Measurements from ENCODE around the gene ABCA4. TPM values are rescaled to one million over a fixed set of nuclear protein-coding genes. Genes with fewer than 3 reads are reported as not detected.

The ABCA4 gene
- total RNA-seq, 1 donor from 2014 or later, result 1.4 TPM

DNA sequence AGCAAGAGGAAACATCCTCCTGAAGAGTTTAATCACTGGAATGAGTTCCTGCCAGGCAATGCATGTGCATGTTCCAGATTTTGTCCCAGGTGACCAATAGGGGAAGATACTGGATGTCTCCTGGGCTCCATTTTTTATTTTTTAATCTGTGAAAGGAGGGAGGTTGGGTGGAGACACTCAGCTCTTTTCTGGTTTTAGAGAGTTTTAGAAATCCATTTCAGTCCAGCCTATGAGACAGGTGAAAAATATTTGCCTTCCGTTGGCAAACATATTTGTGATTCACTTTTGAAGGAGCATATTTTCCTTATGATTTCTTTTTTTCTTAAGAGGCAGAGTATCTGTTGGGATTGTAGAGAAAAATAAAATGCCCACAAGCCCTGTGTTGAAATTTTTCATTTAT is 70.7 kb downstream of the ABCA4 start:
- Histone ChIP-seq H3K27ac (peak overlapping the region; percentile 78), H3K4me1 (peaks cover 31% of the 10 kb centered on the region), H3K9me3 (no peaks in the 10 kb centered on the region), H3K4me3 (no peak overlapping the region), H3K36me3 (no peaks in the 10 kb centered on the region), H3K27me3 (no peaks in the 10 kb centered on the region)
- DNase-seq (no peak), ATAC-seq (no peak)
- TF ChIP-seq, protein P1, sequence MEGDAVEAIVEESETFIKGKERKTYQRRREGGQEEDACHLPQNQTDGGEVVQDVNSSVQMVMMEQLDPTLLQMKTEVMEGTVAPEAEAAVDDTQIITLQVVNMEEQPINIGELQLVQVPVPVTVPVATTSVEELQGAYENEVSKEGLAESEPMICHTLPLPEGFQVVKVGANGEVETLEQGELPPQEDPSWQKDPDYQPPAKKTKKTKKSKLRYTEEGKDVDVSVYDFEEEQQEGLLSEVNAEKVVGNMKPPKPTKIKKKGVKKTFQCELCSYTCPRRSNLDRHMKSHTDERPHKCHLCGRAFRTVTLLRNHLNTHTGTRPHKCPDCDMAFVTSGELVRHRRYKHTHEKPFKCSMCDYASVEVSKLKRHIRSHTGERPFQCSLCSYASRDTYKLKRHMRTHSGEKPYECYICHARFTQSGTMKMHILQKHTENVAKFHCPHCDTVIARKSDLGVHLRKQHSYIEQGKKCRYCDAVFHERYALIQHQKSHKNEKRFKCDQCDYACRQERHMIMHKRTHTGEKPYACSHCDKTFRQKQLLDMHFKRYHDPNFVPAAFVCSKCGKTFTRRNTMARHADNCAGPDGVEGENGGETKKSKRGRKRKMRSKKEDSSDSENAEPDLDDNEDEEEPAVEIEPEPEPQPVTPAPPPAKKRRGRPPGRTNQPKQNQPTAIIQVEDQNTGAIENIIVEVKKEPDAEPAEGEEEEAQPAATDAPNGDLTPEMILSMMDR (IDR thresholded peaks at IDR 0.05), result no peak
- intact Hi-C loops (cut with DNase I), result loop anchor here (10.0 kb wide), 1 partner anchor 285 kb away; no protein-coding TSS in a partner anchor

DNA sequence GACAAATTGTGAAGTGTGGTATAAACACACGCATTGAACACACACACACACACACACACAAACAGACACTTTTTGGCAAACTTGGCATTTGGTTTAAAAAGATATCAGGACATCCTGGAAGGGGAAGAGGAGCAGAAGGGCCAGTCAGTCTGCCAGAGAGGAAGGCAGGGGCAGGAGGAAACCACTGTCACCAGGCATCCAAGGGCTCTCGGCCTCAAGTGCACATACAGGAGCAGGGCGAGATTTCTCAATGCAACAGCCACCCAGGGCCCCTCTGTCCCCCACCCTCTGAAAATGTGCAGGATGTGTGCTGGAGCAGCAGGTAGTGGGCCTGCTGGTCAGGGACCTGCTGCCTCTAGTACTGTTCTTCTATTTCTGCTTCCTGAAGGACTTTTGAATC is 71.2 kb downstream of the ABCA4 start:
- Histone ChIP-seq H3K27ac (peak overlapping the region; percentile 78), H3K4me1 (peaks cover 36% of the 10 kb centered on the region), H3K9me3 (no peaks in the 10 kb centered on the region), H3K27me3 (no peaks in the 10 kb centered on the region), H3K4me3 (no peak overlapping the region), H3K36me3 (no peaks in the 10 kb centered on the region)
- no peak for DNase-seq
- intact Hi-C loops (cut with DNase I), result loop anchor here (10.0 kb wide), 1 partner anchor 285 kb away; no protein-coding TSS in a partner anchor
- TF ChIP-seq, protein P1 (IDR thresholded peaks at IDR 0.05), result no peak
- peak; percentile 5 for ATAC-seq

DNA sequence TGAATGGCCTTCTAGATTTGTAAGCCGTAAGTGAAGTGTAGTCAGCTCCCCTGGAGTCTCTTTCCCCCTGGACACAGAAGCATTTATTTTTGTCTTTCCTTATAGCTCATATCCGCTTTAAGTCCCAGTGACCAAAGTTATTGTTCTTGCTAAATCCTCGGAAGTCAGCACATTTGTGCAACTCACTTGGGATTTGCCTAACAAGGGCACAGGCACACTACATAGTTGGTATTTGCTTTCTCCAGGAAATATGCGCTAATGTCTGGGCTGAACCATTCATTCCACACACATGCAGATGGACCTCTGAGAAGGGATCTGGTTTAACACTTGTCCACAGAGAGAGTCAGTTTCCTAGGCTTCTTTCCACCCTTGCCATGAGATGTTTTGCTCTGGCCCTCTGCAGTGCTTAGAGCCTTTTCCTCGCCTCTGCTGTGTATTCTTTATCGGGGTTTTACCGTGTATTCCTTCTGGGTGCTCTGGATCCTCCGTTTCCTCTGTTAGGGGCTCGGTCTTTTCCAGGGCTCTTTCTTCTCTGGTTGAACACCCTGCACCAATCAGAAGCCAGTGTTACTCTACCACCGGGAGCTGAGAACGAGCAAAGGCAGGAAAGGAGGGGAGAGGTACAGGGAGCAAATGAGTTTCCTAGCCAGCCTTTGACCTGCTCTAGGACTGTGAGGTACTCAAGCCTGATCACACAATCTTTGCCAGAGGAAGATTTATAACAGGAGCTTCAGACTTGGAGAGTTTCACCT is 72.4 kb downstream of the ABCA4 start:
- TF ChIP-seq, protein P1 (IDR thresholded peaks at IDR 0.05), result no peak
- DNase-seq (no peak), ATAC-seq (peak; percentile 20)
- H3K27me3 ChIP-seq, result no peaks in the 10 kb centered on the region
- no peaks in the 10 kb centered on the region for H3K36me3 ChIP-seq
- peak overlapping the region; percentile 78 for H3K27ac ChIP-seq
- H3K4me3 ChIP-seq, result no peak overlapping the region
- H3K4me1 ChIP-seq, result peaks cover 47% of the 10 kb centered on the region
- no peaks in the 10 kb centered on the region for H3K9me3 ChIP-seq
- intact Hi-C loops (cut with DNase I), result no loop called here

GRCh38 chr1:94047949-94048348 is 73.0 kb downstream of the ABCA4 start:
- Histone ChIP-seq H3K27ac (peak overlapping the region; percentile 78), H3K36me3 (no peaks in the 10 kb centered on the region), H3K4me1 (peaks cover 47% of the 10 kb centered on the region), H3K27me3 (no peaks in the 10 kb centered on the region), H3K9me3 (no peaks in the 10 kb centered on the region), H3K4me3 (no peak overlapping the region)
- DNase-seq (no peak), ATAC-seq (no peak)
- intact Hi-C loops (cut with DNase I), result no loop called here
- TF ChIP-seq, protein P1 (IDR thresholded peaks at IDR 0.05), result no peak

GRCh38 chr1:94045465-94046056 is 75.4 kb downstream of the ABCA4 start:
- Histone ChIP-seq H3K9me3 (no peaks in the 10 kb centered on the region), H3K27me3 (no peaks in the 10 kb centered on the region), H3K4me3 (peak overlapping the region; percentile 12), H3K4me1 (peaks cover 47% of the 10 kb centered on the region), H3K27ac (peak overlapping the region; percentile 70), H3K36me3 (no peaks in the 10 kb centered on the region)
- DNase-seq, result peak; percentile 95
- peak; percentile 96 for ATAC-seq
- TF ChIP-seq, protein P1 (IDR thresholded peaks at IDR 0.05), result peak; percentile 75
- intact Hi-C loops (cut with DNase I), result no loop called here
